KMS-11 (cell line): ENCODE measurements around the gene SORCS2.

Experiments used
- H2AFZ ChIP-seq: fragments of 200-600 bp; sonication (generic); 2 replicates; pipeline ENCODE4 v1.6.1; 2016; ENCODE audit warnings: antibody characterized with exemption, mixed run types, low read depth
- H3K27ac ChIP-seq: fragments of 200-600 bp; sonication (generic); 2 replicates; pipeline ENCODE4 v1.6.1; 2016; ENCODE audit warnings: mild to moderate bottlenecking, mixed run types
- H3K27me3 ChIP-seq: fragments of 200-600 bp; sonication (generic); 2 replicates; pipeline ENCODE4 v1.6.1; 2017; ENCODE audit warnings: mild to moderate bottlenecking, low read depth, mixed run types, moderate library complexity; ENCODE audit not compliant: insufficient read depth
- H3K36me3 ChIP-seq: fragments of 200-600 bp; sonication (generic); 2 replicates; pipeline ENCODE4 v1.6.1; 2017; ENCODE audit warnings: mild to moderate bottlenecking, mixed run types; ENCODE audit not compliant: insufficient read depth
- H3K4me1 ChIP-seq: fragments of 200-600 bp; sonication (generic); 2 replicates; pipeline ENCODE4 v1.6.1; 2016; ENCODE audit warnings: mild to moderate bottlenecking, low read depth, mixed run types; ENCODE audit not compliant: poor library complexity, severe bottlenecking
- H3K4me2 ChIP-seq: fragments of 200-600 bp; sonication (generic); 2 replicates; pipeline ENCODE4 v1.7.0; 2016; ENCODE audit warnings: mild to moderate bottlenecking, mixed run types
- H3K4me3 ChIP-seq: fragments of 200-600 bp; sonication (generic); IDR thresholded peaks from 2 replicates; pipeline ENCODE4 v1.6.1; 2017; ENCODE audit warnings: low read depth, low read length, mixed read lengths; ENCODE audit not compliant: insufficient read depth
- H3K79me2 ChIP-seq: fragments of 200-600 bp; sonication (generic); 2 replicates; pipeline ENCODE4 v1.6.1; 2016; ENCODE audit warnings: low read depth, mixed run types; ENCODE audit not compliant: insufficient read depth
- H3K9ac ChIP-seq: fragments of 200-600 bp; sonication (generic); 2 replicates; pipeline ENCODE4 v1.6.1; 2016; ENCODE audit warnings: mild to moderate bottlenecking, mixed run types
- H4K20me1 ChIP-seq: fragments of 200-600 bp; sonication (generic); 2 replicates; pipeline ENCODE4 v1.6.1; 2016; ENCODE audit warnings: mild to moderate bottlenecking, mixed run types; ENCODE audit not compliant: insufficient read depth
- CTCF ChIP-seq: fragments of 200-600 bp; sonication (generic); conservative IDR thresholded peaks from 2 replicates; pipeline ENCODE4 v1.6.1; 2017; ENCODE audit warnings: low read depth, mild to moderate bottlenecking, antibody characterized with exemption, low read length, moderate library complexity, mixed read lengths

SORCS2 gene

GRCh38 chr4:7189475-7190277, 2.7 kb upstream of the SORCS2 start:
- Histone ChIP-seq H3K79me2 (no peaks in the 10 kb centered on the region), H3K4me1 (no peaks in the 10 kb centered on the region), H2AFZ (no peak overlapping the region), H3K4me2 (no peak overlapping the region), H3K9ac (no peak overlapping the region), H3K27me3 (peaks cover 12% of the 10 kb centered on the region; the same call in 1 of the 2 replicates), H3K4me3 (no peak overlapping the region), H3K27ac (no peak overlapping the region), H3K36me3 (no peaks in the 10 kb centered on the region), H4K20me1 (no peaks in the 10 kb centered on the region)
- TF ChIP-seq CTCF = no peak

- no peak overlapping the region for H3K27ac ChIP-seq
- H3K27me3 ChIP-seq = peaks cover 12% of the 10 kb centered on the region; the same call in 1 of the 2 replicates
Measured at GRCh38 chr4:7190278-7190594, 2.1 kb upstream of the SORCS2 start.

GRCh38 chr4:7190691-7191545, 1.4 kb upstream of the SORCS2 start:
- Histone ChIP-seq H3K27me3 (peaks cover 12% of the 10 kb centered on the region; the same call in 1 of the 2 replicates), H2AFZ (no peak overlapping the region), H3K79me2 (no peaks in the 10 kb centered on the region), H4K20me1 (no peaks in the 10 kb centered on the region), H3K4me3 (no peak overlapping the region), H3K9ac (no peak overlapping the region), H3K36me3 (no peaks in the 10 kb centered on the region), H3K27ac (no peak overlapping the region), H3K4me2 (no peak overlapping the region), H3K4me1 (no peaks in the 10 kb centered on the region)
- TF ChIP-seq CTCF = no peak

More at GRCh38 chr4:7190278-7190594, 2.1 kb upstream of the SORCS2 start:
- Histone ChIP-seq H4K20me1 (no peaks in the 10 kb centered on the region), H3K36me3 (no peaks in the 10 kb centered on the region), H3K4me3 (no peak overlapping the region), H3K4me1 (no peaks in the 10 kb centered on the region), H3K9ac (no peak overlapping the region), H3K4me2 (no peak overlapping the region), H3K79me2 (no peaks in the 10 kb centered on the region), H2AFZ (no peak overlapping the region)
- TF ChIP-seq CTCF = no peak

- H3K79me2 ChIP-seq = no peaks in the 10 kb centered on the region
- TF ChIP-seq CTCF = no peak
- H3K9ac ChIP-seq = no peak overlapping the region
- no peak overlapping the region for H3K4me2 ChIP-seq
- no peak overlapping the region for H3K4me3 ChIP-seq
- H3K27ac ChIP-seq = no peak overlapping the region
- H2AFZ ChIP-seq = no peak overlapping the region
- H3K4me1 ChIP-seq = no peaks in the 10 kb centered on the region
- peaks cover 12% of the 10 kb centered on the region; the same call in 1 of the 2 replicates for H3K27me3 ChIP-seq
- no peaks in the 10 kb centered on the region for H3K36me3 ChIP-seq
- no peaks in the 10 kb centered on the region for H4K20me1 ChIP-seq
Measured at GRCh38 chr4:7191546-7192251, 639 bp upstream of the SORCS2 start.
